Measurements from ENCODE around the gene MEOX2. TPM values are rescaled to one million over a fixed set of nuclear protein-coding genes. Genes with fewer than 3 reads are reported as not detected.
A peak's percentile ranks its signal among the peaks of the same experiment; 100 is the strongest.

Gene MEOX2
- total and polyA plus RNA-seq, 3 donors from 2014 or later, result 3.7 to 4.9 (median 4.0) TPM

GRCh38 chr7:15651693-15652092, 34.8 kb downstream of the MEOX2 start:
- no peaks in the 10 kb centered on the region for H3K27me3 ChIP-seq
- no peak overlapping the region for H3K27ac ChIP-seq
- no peak overlapping the region for H3K4me3 ChIP-seq
- 84 to 89% methylated on average over 1 of the region's 1 CpG for WGBS, 2 donors
- DNase-seq, result no peak
- H3K9me3 ChIP-seq, result no peaks in the 10 kb centered on the region
- intact Hi-C loops (cut with DNase I; ENCODE audit: low total_unique reads), result no loop called here
- no peak for TF ChIP-seq POLR2A (IDR thresholded peaks at IDR 0.05)
- TF ChIP-seq, protein P1, sequence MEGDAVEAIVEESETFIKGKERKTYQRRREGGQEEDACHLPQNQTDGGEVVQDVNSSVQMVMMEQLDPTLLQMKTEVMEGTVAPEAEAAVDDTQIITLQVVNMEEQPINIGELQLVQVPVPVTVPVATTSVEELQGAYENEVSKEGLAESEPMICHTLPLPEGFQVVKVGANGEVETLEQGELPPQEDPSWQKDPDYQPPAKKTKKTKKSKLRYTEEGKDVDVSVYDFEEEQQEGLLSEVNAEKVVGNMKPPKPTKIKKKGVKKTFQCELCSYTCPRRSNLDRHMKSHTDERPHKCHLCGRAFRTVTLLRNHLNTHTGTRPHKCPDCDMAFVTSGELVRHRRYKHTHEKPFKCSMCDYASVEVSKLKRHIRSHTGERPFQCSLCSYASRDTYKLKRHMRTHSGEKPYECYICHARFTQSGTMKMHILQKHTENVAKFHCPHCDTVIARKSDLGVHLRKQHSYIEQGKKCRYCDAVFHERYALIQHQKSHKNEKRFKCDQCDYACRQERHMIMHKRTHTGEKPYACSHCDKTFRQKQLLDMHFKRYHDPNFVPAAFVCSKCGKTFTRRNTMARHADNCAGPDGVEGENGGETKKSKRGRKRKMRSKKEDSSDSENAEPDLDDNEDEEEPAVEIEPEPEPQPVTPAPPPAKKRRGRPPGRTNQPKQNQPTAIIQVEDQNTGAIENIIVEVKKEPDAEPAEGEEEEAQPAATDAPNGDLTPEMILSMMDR (IDR thresholded peaks at IDR 0.05), result no peak
- H3K4me1 ChIP-seq, result no peaks in the 10 kb centered on the region
- no peaks in the 10 kb centered on the region for H3K36me3 ChIP-seq (ENCODE audit: low read depth, missing control alignments)

DNA sequence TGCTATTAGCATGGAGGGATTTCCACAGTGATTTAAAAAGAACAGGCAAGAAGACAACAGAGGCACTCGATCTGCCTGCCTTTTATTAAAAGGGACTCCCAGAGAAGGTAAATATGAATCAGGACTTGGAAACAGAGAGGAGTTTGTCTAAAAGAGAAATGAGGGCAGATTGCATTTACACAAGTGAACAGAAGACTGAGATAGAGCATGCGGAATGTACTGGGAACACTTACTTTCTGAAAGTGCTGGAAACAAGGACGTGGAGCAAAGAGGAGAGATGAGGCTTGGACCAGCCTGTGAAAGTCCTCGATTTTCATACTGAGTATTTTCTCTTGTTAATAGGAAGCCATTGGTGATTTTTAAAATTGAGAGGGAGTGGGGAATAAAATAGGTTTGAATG, 35.7 kb downstream of the MEOX2 start:
- TF ChIP-seq, protein P1 (IDR thresholded peaks at IDR 0.05), result no peak
- TF ChIP-seq POLR2A (IDR thresholded peaks at IDR 0.05), result no peak
- intact Hi-C loops (cut with DNase I; ENCODE audit: low total_unique reads), result no loop called here
- Histone ChIP-seq H3K9me3 (no peaks in the 10 kb centered on the region), H3K4me3 (no peak overlapping the region), H3K36me3 (ENCODE audit: low read depth, missing control alignments) (no peaks in the 10 kb centered on the region), H3K4me1 (no peaks in the 10 kb centered on the region), H3K27ac (no peak overlapping the region), H3K27me3 (no peaks in the 10 kb centered on the region)
- 69 to 72% methylated on average over 4 of the region's 4 CpGs for WGBS, 2 donors
- DNase-seq, result no peak

- intact Hi-C loops (cut with DNase I; ENCODE audit: low total_unique reads), result no loop called here
- H3K4me1 ChIP-seq, result no peaks in the 10 kb centered on the region
- 22 to 28% methylated on average over 5 of the region's 5 CpGs for WGBS, 2 donors
- H3K36me3 ChIP-seq (ENCODE audit: low read depth, missing control alignments), result no peaks in the 10 kb centered on the region
- H3K27me3 ChIP-seq, result no peaks in the 10 kb centered on the region
- TF ChIP-seq POLR2A (IDR thresholded peaks at IDR 0.05), result no peak
- TF ChIP-seq, protein P1 (IDR thresholded peaks at IDR 0.05), result no peak
- no peak for DNase-seq
- peak overlapping the region in 1 of 2 donors; percentile 58 for H3K27ac ChIP-seq
- H3K4me3 ChIP-seq, result peak overlapping the region in 1 of 2 donors; percentile 6
- H3K9me3 ChIP-seq, result no peaks in the 10 kb centered on the region
These were observed 38.0 kb downstream of the MEOX2 start for GRCh38 chr7:15648461-15648961.

DNA sequence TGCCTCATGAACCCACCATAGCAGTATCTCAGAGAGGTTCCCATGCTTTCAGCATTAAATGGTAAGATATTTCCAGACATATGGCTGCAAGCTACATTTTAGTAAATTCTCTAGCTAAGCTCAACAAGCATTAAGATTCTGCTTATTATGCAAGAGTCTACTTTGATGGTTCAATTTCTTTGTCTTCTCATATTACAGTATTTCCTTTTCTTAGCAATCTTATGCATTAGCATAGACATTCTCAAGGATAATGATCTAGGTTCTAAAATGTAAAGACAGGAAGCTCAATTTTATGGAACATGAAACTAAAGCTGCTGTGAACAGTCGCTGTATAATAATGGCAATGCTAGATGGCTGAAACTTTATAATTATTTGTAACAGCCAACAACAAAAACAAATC, 39.2 kb downstream of the MEOX2 start:
- Histone ChIP-seq H3K9me3 (no peaks in the 10 kb centered on the region), H3K4me1 (no peaks in the 10 kb centered on the region), H3K27me3 (no peaks in the 10 kb centered on the region), H3K4me3 (no peak overlapping the region), H3K36me3 (ENCODE audit: low read depth, missing control alignments) (no peaks in the 10 kb centered on the region), H3K27ac (no peak overlapping the region)
- 94 to 96% methylated on average over 1 of the region's 1 CpG for whole genome bisulfite sequencing, 2 donors
- DNase-seq, result no peak
- TF ChIP-seq, protein P1 (IDR thresholded peaks at IDR 0.05), result no peak
- intact Hi-C loops (cut with DNase I; ENCODE audit: low total_unique reads), result no loop called here

- H3K9me3 ChIP-seq, result no peaks in the 10 kb centered on the region
- no peak for TF ChIP-seq POLR2A (IDR thresholded peaks at IDR 0.05)
- TF ChIP-seq, protein P1 (IDR thresholded peaks at IDR 0.05), result no peak
- H3K27me3 ChIP-seq, result no peaks in the 10 kb centered on the region
- H3K27ac ChIP-seq, result no peak overlapping the region
- H3K4me1 ChIP-seq, result no peaks in the 10 kb centered on the region
- intact Hi-C loops (cut with DNase I; ENCODE audit: low total_unique reads), result no loop called here
- no peaks in the 10 kb centered on the region for H3K36me3 ChIP-seq (ENCODE audit: low read depth, missing control alignments)
- DNase-seq, result no peak
- H3K4me3 ChIP-seq, result no peak overlapping the region
- 100% methylated on average over 2 to 3 of the region's 3 CpGs for WGBS, 2 donors
These were observed 43.3 kb downstream of the MEOX2 start for GRCh38 chr7:15643000-15643705.

Data from testis (tissue), 3 donors.